ENCODE results near the gene HHIP.

GRCh38 chr4:144750348-144750747 lies 104.4 kb downstream of the HHIP start:
- TF ChIP-seq CSRNP3 (CRISPR knock-in tag; IDR thresholded peaks at IDR 0.05), result no peak
- TF ChIP-seq POU6F1 (CRISPR knock-in tag; IDR thresholded peaks at IDR 0.05; ENCODE audit: borderline replicate concordance, low read depth), result no peak
- no peak for TF ChIP-seq ZNF70 (CRISPR knock-in tag; IDR thresholded peaks at IDR 0.05)
- no peak for TF ChIP-seq ZFP30 (CRISPR knock-in tag; IDR thresholded peaks at IDR 0.05)
- no peak for TF ChIP-seq RARB (CRISPR knock-in tag; IDR thresholded peaks at IDR 0.05)
- TF ChIP-seq GLIS3 (CRISPR knock-in tag; IDR thresholded peaks at IDR 0.05), result no peak
- no peak for TF ChIP-seq CREB5 (CRISPR knock-in tag; IDR thresholded peaks at IDR 0.05; ENCODE audit: low read depth)
- TF ChIP-seq TSHZ2 (CRISPR knock-in tag; IDR thresholded peaks at IDR 0.05), result no peak
- no peak for TF ChIP-seq ISL1 (CRISPR knock-in tag; IDR thresholded peaks at IDR 0.05)
- TF ChIP-seq PPARA (CRISPR knock-in tag; IDR thresholded peaks at IDR 0.05; ENCODE audit: borderline replicate concordance), result no peak
- no peak for TF ChIP-seq BACH2 (CRISPR knock-in tag; IDR thresholded peaks at IDR 0.05; ENCODE audit: borderline replicate concordance)
- TF ChIP-seq ZNF565 (CRISPR knock-in tag; conservative IDR thresholded peaks at IDR 0.05; ENCODE audit: low read depth), result no peak
